ENCODE results near the gene NCAPG2. TPM values are rescaled to one million over a fixed set of nuclear protein-coding genes. Genes with fewer than 3 reads are reported as not detected.

Gene NCAPG2
- polyA plus RNA-seq, 3 donors = 1.1 to 3.1 (median 1.7) TPM

DNA sequence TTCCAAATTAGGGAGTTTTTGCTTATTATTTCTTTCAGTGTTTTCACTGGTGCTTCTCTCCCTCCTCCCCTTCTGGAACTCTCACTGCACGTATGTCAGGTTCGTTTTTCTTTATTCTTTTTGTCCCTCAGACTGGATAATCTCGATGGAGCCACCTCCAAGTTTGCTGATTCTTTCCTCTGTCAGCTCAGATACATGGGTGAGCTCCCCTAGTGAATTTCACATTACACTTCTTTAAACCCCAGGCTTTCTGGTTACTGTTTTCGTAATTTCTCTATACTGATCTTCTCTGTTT lies 20.8 kb upstream of the NCAPG2 start:
- Histone ChIP-seq H4K20me1 (ENCODE audit: insufficient read depth, low read length) (no peaks in the 10 kb centered on the region), H3K36me3 (replicated peaks in 1 of 2; ENCODE audit: control insufficient read depth in 1 of 2, insufficient read depth in 2 of 2, low read length in 2 of 2) (no peaks in the 10 kb centered on the region), H3K79me2 (ENCODE audit: insufficient read depth, low read length) (no peaks in the 10 kb centered on the region), H3K9ac (ENCODE audit: insufficient read depth, low read length, poor library complexity, severe bottlenecking) (no peak overlapping the region), H3K27me3 (ENCODE audit: control insufficient read depth in 2 of 2, insufficient read depth in 2 of 2, low read length in 2 of 2) (no peaks in the 10 kb centered on the region), H3K9me3 (replicated peaks in 1 of 2; ENCODE audit: control insufficient read depth in 1 of 2, insufficient read depth in 1 of 2, low read length in 2 of 2) (no peaks in the 10 kb centered on the region), H3K4me3 (replicated peaks in 1 of 3; ENCODE audit: low read depth in 2 of 3, low read length in 3 of 3) (no peak overlapping the region), H2AFZ (ENCODE audit: insufficient read depth, low read depth, low read length, poor library complexity, severe bottlenecking) (no peak overlapping the region), H3K4me2 (replicated peaks; ENCODE audit: extremely low read depth, low read length, poor library complexity, severe bottlenecking) (no peak overlapping the region), H3K4me1 (ENCODE audit: control insufficient read depth in 1 of 2, insufficient read depth in 2 of 2, low read length in 2 of 2) (peaks cover 3 to 4% of the 10 kb centered on the region in 2 donors), H3K27ac (ENCODE audit: low read depth in 1 of 2, low read length in 2 of 2) (no peak overlapping the region)
- intact Hi-C loops (cut with micrococcal nuclease) = no loop called here
- TF ChIP-seq, protein P1, sequence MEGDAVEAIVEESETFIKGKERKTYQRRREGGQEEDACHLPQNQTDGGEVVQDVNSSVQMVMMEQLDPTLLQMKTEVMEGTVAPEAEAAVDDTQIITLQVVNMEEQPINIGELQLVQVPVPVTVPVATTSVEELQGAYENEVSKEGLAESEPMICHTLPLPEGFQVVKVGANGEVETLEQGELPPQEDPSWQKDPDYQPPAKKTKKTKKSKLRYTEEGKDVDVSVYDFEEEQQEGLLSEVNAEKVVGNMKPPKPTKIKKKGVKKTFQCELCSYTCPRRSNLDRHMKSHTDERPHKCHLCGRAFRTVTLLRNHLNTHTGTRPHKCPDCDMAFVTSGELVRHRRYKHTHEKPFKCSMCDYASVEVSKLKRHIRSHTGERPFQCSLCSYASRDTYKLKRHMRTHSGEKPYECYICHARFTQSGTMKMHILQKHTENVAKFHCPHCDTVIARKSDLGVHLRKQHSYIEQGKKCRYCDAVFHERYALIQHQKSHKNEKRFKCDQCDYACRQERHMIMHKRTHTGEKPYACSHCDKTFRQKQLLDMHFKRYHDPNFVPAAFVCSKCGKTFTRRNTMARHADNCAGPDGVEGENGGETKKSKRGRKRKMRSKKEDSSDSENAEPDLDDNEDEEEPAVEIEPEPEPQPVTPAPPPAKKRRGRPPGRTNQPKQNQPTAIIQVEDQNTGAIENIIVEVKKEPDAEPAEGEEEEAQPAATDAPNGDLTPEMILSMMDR (IDR thresholded peaks at IDR 0.05) = no peak
- no CpG with 5 or more reads among the region's 4 CpGs for WGBS (ENCODE audit: insufficient coverage)
- DNase-seq = no peak
- peaks cover 1 to 3% (median 2%) of the 10 kb centered on the region in 3 donors for H3K27me3 Mint-ChIP-seq (ENCODE audit: low read depth in 3 of 3)
- H3K27ac Mint-ChIP-seq = no peak overlapping the region
- H3K9me3 Mint-ChIP-seq = no peaks in the 10 kb centered on the region
- H3K4me3 Mint-ChIP-seq = no peak overlapping the region
- H3K4me1 Mint-ChIP-seq = peaks cover 7% of the 10 kb centered on the region
- peaks cover 0 to 6% of the 10 kb centered on the region in 2 donors for H3K36me3 Mint-ChIP-seq

DNA sequence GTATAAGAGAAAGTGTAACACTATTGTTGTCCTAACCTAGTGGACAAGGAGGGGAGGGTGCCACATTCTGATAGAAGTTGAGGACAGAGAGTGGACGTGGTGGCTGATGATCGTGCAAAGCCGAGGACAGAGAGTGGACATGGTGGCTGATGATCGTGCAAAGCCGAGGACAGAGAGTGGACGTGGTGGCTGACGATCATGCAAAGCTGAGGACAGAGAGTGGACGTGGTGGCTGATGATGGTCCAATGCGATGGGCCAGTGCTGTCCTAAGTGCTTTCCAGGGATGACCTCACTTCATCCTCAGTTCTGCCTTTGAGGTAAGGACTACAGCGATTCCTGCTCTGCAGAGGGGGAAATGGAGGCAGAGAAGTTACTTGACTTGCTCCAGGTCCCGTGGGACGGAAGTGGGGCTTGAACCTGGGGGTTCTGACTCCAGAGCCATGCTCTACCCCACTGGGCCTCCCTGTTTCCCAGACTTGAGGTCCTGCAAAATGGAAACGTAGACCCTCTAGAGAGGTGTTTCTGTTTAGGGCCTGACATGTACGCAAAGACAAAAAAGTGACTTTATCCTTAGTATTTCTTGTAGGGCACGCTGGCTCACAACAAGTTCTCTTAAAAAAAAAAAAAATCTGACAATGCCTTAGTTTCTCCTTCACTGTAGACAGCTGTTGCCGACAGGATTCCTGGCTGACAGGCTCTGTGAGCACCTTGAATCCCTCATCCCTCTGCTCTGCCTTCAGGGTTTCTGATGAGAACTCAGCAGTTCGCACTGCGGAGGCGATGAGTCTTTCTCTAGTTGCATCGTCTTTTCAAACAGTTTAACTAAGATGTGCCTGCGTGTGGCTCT lies 20.3 kb upstream of the NCAPG2 start:
- over 99% methylated on average over 12 of the region's 21 CpGs for WGBS (ENCODE audit: insufficient coverage)
- TF ChIP-seq, protein P1 (IDR thresholded peaks at IDR 0.05) = no peak
- Mint-ChIP-seq H3K4me1 (peaks cover 5% of the 10 kb centered on the region), H3K4me3 (no peak overlapping the region), H3K27ac (no peak overlapping the region), H3K36me3 (no peaks in the 10 kb centered on the region), H3K27me3 (ENCODE audit: low read depth in 3 of 3) (peaks cover 1 to 3% (median 2%) of the 10 kb centered on the region in 3 donors), H3K9me3 (no peaks in the 10 kb centered on the region)
- Histone ChIP-seq H3K4me1 (ENCODE audit: control insufficient read depth in 1 of 2, insufficient read depth in 2 of 2, low read length in 2 of 2) (peaks cover 3% of the 10 kb centered on the region in 2 donors), H3K27me3 (ENCODE audit: control insufficient read depth in 2 of 2, insufficient read depth in 2 of 2, low read length in 2 of 2) (no peaks in the 10 kb centered on the region), H3K9me3 (replicated peaks in 1 of 2; ENCODE audit: control insufficient read depth in 1 of 2, insufficient read depth in 1 of 2, low read length in 2 of 2) (no peaks in the 10 kb centered on the region), H3K4me3 (replicated peaks in 1 of 3; ENCODE audit: low read depth in 2 of 3, low read length in 3 of 3) (no peak overlapping the region), H3K4me2 (replicated peaks; ENCODE audit: extremely low read depth, low read length, poor library complexity, severe bottlenecking) (no peak overlapping the region), H3K36me3 (replicated peaks in 1 of 2; ENCODE audit: control insufficient read depth in 1 of 2, insufficient read depth in 2 of 2, low read length in 2 of 2) (no peaks in the 10 kb centered on the region), H3K27ac (ENCODE audit: low read depth in 1 of 2, low read length in 2 of 2) (no peak overlapping the region), H2AFZ (ENCODE audit: insufficient read depth, low read depth, low read length, poor library complexity, severe bottlenecking) (no peak overlapping the region), H3K9ac (ENCODE audit: insufficient read depth, low read length, poor library complexity, severe bottlenecking) (no peak overlapping the region), H3K79me2 (ENCODE audit: insufficient read depth, low read length) (no peaks in the 10 kb centered on the region), H4K20me1 (ENCODE audit: insufficient read depth, low read length) (no peaks in the 10 kb centered on the region)
- DNase-seq = no peak
- intact Hi-C loops (cut with micrococcal nuclease) = no loop called here
